K562 (cell line): ENCODE data around the gene DCTN2. TPM values are rescaled to one million over a fixed set of nuclear protein-coding genes. Genes with fewer than 3 reads are reported as not detected.

Experiments used
- ARID2 ChIP-seq: fragments of 450-650 bp; IDR thresholded peaks from 2 replicates; pipeline ENCODE4 v1.6.1; 2017; ENCODE audit warnings: antibody characterized with exemption, mild to moderate bottlenecking
- FOXJ3 ChIP-seq: sonication (generic); formaldehyde crosslinking; IDR thresholded peaks from 2 replicates; pipeline ENCODE4 v1.4.0; 2020; ENCODE audit warnings: mild to moderate bottlenecking, missing genetic modification reagents
- HSF4 ChIP-seq: fragments of 250-450 bp; sonication (Bioruptor Pico); IDR thresholded peaks from 2 replicates; pipeline ENCODE4 v2.1.2; 2022; ENCODE audit warnings: mild to moderate bottlenecking, moderate library complexity, borderline replicate concordance
- KDM1A ChIP-seq, 2 experiments: fragments of 450-650 bp; IDR thresholded peaks; 2 replicates each; pipeline ENCODE4 v1.6.1; 2016; ENCODE audit warnings: mild to moderate bottlenecking in 2 of 2
- NKRF ChIP-seq: fragments of 450-650 bp; IDR thresholded peaks from 2 replicates; pipeline ENCODE4 v1.6.1; 2016; ENCODE audit warnings: borderline replicate concordance
- POLR2G ChIP-seq: fragments of 200-400 bp; formaldehyde crosslinking; IDR thresholded peaks from 2 replicates; pipeline ENCODE4 v1.6.1; 2017; ENCODE audit warnings: low read depth, mild to moderate bottlenecking, antibody characterized with exemption, low read length, moderate library complexity
- SOX6 ChIP-seq: fragments of 450-650 bp; IDR thresholded peaks from 2 replicates; pipeline ENCODE4 v1.6.1; 2014; ENCODE audit warnings: mild to moderate bottlenecking
- STAG1 ChIP-seq: sonication (generic); formaldehyde crosslinking; IDR thresholded peaks from 2 replicates; pipeline ENCODE4 v1.5.0; 2020; ENCODE audit warnings: missing genetic modification reagents, borderline replicate concordance
- STAT5B ChIP-seq: fragments of 250-450 bp; sonication (Bioruptor Pico); IDR thresholded peaks from 2 replicates; pipeline ENCODE4 v1.8.0; 2021; ENCODE audit warnings: mild to moderate bottlenecking, inconsistent platforms
- ZBTB7A ChIP-seq: IDR thresholded peaks from 2 replicates; pipeline ENCODE4 v1.6.1; 2011; ENCODE audit warnings: low read depth, mild to moderate bottlenecking, low read length, moderate library complexity, borderline replicate concordance; ENCODE audit not compliant: control insufficient read depth
- ZNF140 ChIP-seq: fragments of 250-450 bp; sonication (Bioruptor Pico); IDR thresholded peaks from 2 replicates; pipeline ENCODE4 v1.8.0; 2021; ENCODE audit warnings: moderate library complexity, mild to moderate bottlenecking, inconsistent platforms
- polyA plus RNA-seq, 8 experiments: library from polyadenylated mRNA; depleted of rRNA in 4 of 8; stranded (reverse) in 5 of 8; unstranded in 3 of 8; fragments of >200 nt; fragmentation: Nextera tagmentation in 2 of 8; fragmentation: Illumina TruSeq in 1 of 8; extraction: Ambion mirVana in 2 of 8; extraction: Trizol in 1 of 8; gene quantifications; 2 replicates each; pipeline versions ENCODE4 v1.2.1 to v1.2.3, GENCODE V29; 2011 to 2014; ENCODE audit warnings: inconsistent platforms in 1 of 8, missing spikeins in 1 of 8
- total RNA-seq, 7 experiments: library from RNA; depleted of rRNA in 6 of 7; stranded (reverse); fragments of >200 nt in 6 of 7; fragmentation: Illumina TruSeq in 2 of 7; extraction: Trizol in 2 of 7; gene quantifications; 2 replicates each; pipeline versions ENCODE4 v1.2.1 to v1.2.3, GENCODE V29; 2011 to 2021; ENCODE audit warnings: low replicate concordance in 1 of 7
- TF ChIP-seq, protein P1 (sequence below), 2 experiments: fragments of 450-650 bp; formaldehyde crosslinking in 1 of 2; IDR thresholded peaks; 2 replicates each; pipeline versions ENCODE4 v1.4.0 to v1.6.1; 2014 to 2020; ENCODE audit warnings: mild to moderate bottlenecking in 2 of 2, borderline replicate concordance in 1 of 2, low read depth in 1 of 2
- TF ChIP-seq, protein P2 (sequence below): fragments of 250-450 bp; sonication (Bioruptor Pico); IDR thresholded peaks from 2 replicates; pipeline ENCODE4 v1.5.0; 2021; ENCODE audit warnings: mild to moderate bottlenecking, moderate library complexity

DCTN2 gene
- total and polyA plus RNA-seq, 9 of the 15 experiments (the other 6 are each of a cell fraction or from before 2014, with no cell fraction given), result 43.6 to 270 (median 125) TPM

GRCh38 chr12:57583008-57583831, 36.2 kb upstream of the DCTN2 start (continued):
- TF ChIP-seq, protein P1, sequence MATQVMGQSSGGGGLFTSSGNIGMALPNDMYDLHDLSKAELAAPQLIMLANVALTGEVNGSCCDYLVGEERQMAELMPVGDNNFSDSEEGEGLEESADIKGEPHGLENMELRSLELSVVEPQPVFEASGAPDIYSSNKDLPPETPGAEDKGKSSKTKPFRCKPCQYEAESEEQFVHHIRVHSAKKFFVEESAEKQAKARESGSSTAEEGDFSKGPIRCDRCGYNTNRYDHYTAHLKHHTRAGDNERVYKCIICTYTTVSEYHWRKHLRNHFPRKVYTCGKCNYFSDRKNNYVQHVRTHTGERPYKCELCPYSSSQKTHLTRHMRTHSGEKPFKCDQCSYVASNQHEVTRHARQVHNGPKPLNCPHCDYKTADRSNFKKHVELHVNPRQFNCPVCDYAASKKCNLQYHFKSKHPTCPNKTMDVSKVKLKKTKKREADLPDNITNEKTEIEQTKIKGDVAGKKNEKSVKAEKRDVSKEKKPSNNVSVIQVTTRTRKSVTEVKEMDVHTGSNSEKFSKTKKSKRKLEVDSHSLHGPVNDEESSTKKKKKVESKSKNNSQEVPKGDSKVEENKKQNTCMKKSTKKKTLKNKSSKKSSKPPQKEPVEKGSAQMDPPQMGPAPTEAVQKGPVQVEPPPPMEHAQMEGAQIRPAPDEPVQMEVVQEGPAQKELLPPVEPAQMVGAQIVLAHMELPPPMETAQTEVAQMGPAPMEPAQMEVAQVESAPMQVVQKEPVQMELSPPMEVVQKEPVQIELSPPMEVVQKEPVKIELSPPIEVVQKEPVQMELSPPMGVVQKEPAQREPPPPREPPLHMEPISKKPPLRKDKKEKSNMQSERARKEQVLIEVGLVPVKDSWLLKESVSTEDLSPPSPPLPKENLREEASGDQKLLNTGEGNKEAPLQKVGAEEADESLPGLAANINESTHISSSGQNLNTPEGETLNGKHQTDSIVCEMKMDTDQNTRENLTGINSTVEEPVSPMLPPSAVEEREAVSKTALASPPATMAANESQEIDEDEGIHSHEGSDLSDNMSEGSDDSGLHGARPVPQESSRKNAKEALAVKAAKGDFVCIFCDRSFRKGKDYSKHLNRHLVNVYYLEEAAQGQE (IDR thresholded peaks at IDR 0.05; ENCODE audit: borderline replicate concordance), result peak; percentile 91
- TF ChIP-seq, protein P1 (CRISPR knock-in tag; IDR thresholded peaks at IDR 0.05; ENCODE audit: low read depth), result no peak
- TF ChIP-seq SOX6, result no peak
- no peak for TF ChIP-seq FOXJ3 (CRISPR knock-in tag)
- no peak for TF ChIP-seq STAT5B (CRISPR knock-in tag)
- TF ChIP-seq, protein P2, sequence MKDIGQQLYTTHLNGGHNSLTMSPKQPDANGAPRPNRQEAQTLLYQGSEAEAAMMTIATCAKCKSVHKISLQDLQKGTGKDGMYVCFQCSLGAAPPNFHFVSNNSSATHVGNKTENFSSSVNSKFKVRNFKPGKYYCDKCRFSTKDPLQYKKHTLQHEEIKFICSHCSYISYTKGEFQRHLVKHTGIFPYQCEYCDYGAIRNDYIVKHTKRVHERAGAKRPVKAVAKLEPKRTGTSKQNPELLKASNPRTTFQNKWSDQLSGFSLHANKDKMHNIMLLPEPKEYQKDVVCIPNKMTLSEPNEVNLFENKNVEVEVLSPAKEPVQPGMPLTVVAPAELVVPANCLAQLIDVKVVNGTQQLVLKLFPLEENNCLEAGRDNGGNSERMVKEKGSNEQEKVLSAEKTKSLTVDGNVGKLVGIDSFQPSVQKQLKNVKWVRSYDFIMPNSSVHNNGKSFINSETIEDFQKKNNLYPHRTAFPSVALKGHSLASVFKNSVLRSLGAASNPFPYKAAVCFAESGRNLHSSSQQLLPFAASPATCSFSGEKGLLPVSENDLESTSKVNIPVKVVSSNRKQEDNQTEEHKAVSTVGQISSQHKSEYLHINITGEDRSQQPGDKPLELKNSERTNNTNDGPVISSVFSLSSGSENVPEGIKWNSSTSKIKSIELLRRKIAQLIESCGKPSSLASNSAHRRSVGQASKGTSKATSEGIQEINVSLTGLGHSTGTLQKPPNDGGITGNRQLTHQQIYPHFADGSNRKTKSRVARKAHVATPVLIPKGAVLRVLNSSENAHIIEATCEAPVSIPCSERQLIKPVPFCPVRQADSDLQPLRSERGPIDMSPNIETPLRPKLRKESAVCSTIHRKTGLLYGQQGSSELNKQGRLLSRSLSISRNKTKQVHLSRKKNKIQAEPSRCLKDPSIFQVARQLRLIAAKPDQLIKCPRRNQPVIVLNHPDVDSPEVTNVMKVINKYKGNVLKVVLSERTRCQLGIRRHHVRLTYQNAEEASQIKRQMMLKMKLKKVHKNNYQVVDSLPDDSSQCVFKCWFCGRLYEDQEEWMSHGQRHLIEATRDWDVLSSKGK (CRISPR knock-in tag), result no peak
- TF ChIP-seq STAG1 (CRISPR knock-in tag), result peak; percentile 44; the same call in 1 of the 2 replicates
- peak; percentile 78 for TF ChIP-seq ZBTB7A
- no peak for TF ChIP-seq ZNF140 (CRISPR knock-in tag)
- TF ChIP-seq HSF4 (CRISPR knock-in tag), result no peak
- TF ChIP-seq POLR2G, result no peak
- TF ChIP-seq NKRF, result no peak
- peak; percentile 43 to 50; a peak in 2 of 4 replicates for TF ChIP-seq KDM1A (IDR thresholded peaks at IDR 0.05)
- peak; percentile 51; the same call in 1 of the 2 replicates for TF ChIP-seq ARID2
